GM23338 (cell line): ENCODE results near the gene APC. TPM values are rescaled to one million over a fixed set of nuclear protein-coding genes. Genes with fewer than 3 reads are reported as not detected.

Experiments used
- ATAC-seq: fragments of 200-7000 bp; cut with Tn5 transposase; 3 replicates; pipeline ENCODE4 v1.9.1; 2020
- DNase-seq: peaks from one replicate; pipeline ENCODE4 v3.0.0-alpha.2; 2015; ENCODE audit warnings: low spot score
- H2AFZ ChIP-seq: fragments of 200-600 bp; sonication (generic); 2 replicates; pipeline ENCODE4 v1.8.0; 2016; ENCODE audit warnings: antibody characterized with exemption, mild to moderate bottlenecking, moderate library complexity
- H3F3A ChIP-seq: fragments of 200-600 bp; sonication (generic); replicated peaks from 2 replicates; pipeline ENCODE4 v1.8.0; 2017; ENCODE audit warnings: antibody characterized with exemption, mixed run types, low read depth
- H3K27ac ChIP-seq: fragments of 200-600 bp; sonication (generic); 2 replicates; pipeline ENCODE4 v1.6.1; 2016; ENCODE audit warnings: low read depth
- H3K27me3 ChIP-seq: fragments of 200-600 bp; sonication (generic); 2 replicates; pipeline ENCODE4 v1.8.0; 2016; ENCODE audit warnings: mild to moderate bottlenecking, mixed run types, moderate library complexity; ENCODE audit not compliant: insufficient read depth
- H3K36me3 ChIP-seq: fragments of 200-600 bp; sonication (generic); 2 replicates; pipeline ENCODE4 v1.8.0; 2016; ENCODE audit warnings: mild to moderate bottlenecking; ENCODE audit not compliant: insufficient read depth
- H3K4me1 ChIP-seq: fragments of 200-600 bp; sonication (generic); 2 replicates; pipeline ENCODE4 v1.8.0; 2016; ENCODE audit warnings: mild to moderate bottlenecking, moderate library complexity; ENCODE audit not compliant: insufficient read depth
- H3K4me2 ChIP-seq: fragments of 200-600 bp; sonication (generic); 2 replicates; pipeline ENCODE4 v1.7.1; 2017; ENCODE audit warnings: mixed run types
- H3K4me3 ChIP-seq: fragments of 200-600 bp; sonication (generic); 2 replicates; pipeline ENCODE4 v1.6.1; 2016; ENCODE audit warnings: mixed run types
- H3K79me2 ChIP-seq: fragments of 200-600 bp; sonication (generic); replicated peaks from 2 replicates; pipeline ENCODE4 v1.8.0; 2017; ENCODE audit warnings: mild to moderate bottlenecking; ENCODE audit not compliant: insufficient read depth
- H3K9me2 ChIP-seq: fragments of 200-600 bp; sonication (generic); 2 replicates; pipeline ENCODE4 v1.8.0; 2017; ENCODE audit not compliant: insufficient read depth
- H4K20me1 ChIP-seq: fragments of 200-600 bp; sonication (generic); replicated peaks from 2 replicates; pipeline ENCODE4 v1.8.0; 2017; ENCODE audit warnings: mild to moderate bottlenecking; ENCODE audit not compliant: insufficient read depth
- H3K27ac Mint-ChIP-seq: 2 replicates; pipeline ENCODE4 v1.8.0; 2020; ENCODE audit warnings: inconsistent platforms, mild to moderate bottlenecking, moderate library complexity, mixed read lengths
- H3K27me3 Mint-ChIP-seq: 3 replicates; pipeline ENCODE4 v1.8.0; 2022; ENCODE audit warnings: low read depth, mild to moderate bottlenecking, moderate library complexity, mixed read lengths, inconsistent platforms; ENCODE audit not compliant: insufficient read depth, poor library complexity
- H3K36me3 Mint-ChIP-seq: 3 replicates; pipeline ENCODE4 v1.8.0; 2021; ENCODE audit warnings: low read depth, mild to moderate bottlenecking, inconsistent platforms, moderate library complexity, mixed read lengths
- H3K4me1 Mint-ChIP-seq: 3 replicates; pipeline ENCODE4 v1.8.0; 2020; ENCODE audit warnings: mild to moderate bottlenecking, inconsistent platforms, mixed read lengths
- H3K4me3 Mint-ChIP-seq: 3 replicates; pipeline ENCODE4 v1.8.0; 2021; ENCODE audit warnings: moderate library complexity, mild to moderate bottlenecking, inconsistent platforms, mixed read lengths
- H3K9me3 Mint-ChIP-seq: 3 replicates; pipeline ENCODE4 v1.8.0; 2020; ENCODE audit warnings: moderate library complexity, mild to moderate bottlenecking, inconsistent platforms, mixed read lengths
- CREB1 ChIP-seq: fragments of 250-450 bp; sonication (Bioruptor Pico); IDR thresholded peaks from 2 replicates; pipeline ENCODE4 v1.5.0; 2020; ENCODE audit warnings: low read depth, mild to moderate bottlenecking, moderate library complexity
- CTCF ChIP-seq, 2 experiments: fragments of 200-600 bp in 1 of 2; sonication (generic) in 1 of 2; conservative IDR thresholded peaks; 2 replicates each; pipeline versions ENCODE4 v1.5.1 to v1.6.1; 2016 to 2017; ENCODE audit warnings: antibody characterized with exemption in 2 of 2, low read depth in 2 of 2, mild to moderate bottlenecking in 2 of 2, moderate library complexity in 1 of 2
- STAT1 ChIP-seq: IDR thresholded peaks from one replicate; pipeline ENCODE4 v1.6.1; 2016; ENCODE audit warnings: antibody characterized with exemption; ENCODE audit not compliant: unreplicated experiment
- polyA plus RNA-seq: library from polyadenylated mRNA; unstranded; fragments of >200 nt; fragmentation: Nextera tagmentation; extraction: Ambion mirVana; gene quantifications from 2 replicates; pipeline ENCODE4 v1.2.1, GENCODE V29; 2016
- small RNA-seq: library from RNA; depleted of rRNA; stranded (forward); fragments of <200 nt; gene quantifications from one replicate; pipeline ENCODE3, GENCODE V24; 2014; ENCODE audit warnings: low replicate concordance
- total RNA-seq: library from RNA; depleted of rRNA; stranded (reverse); fragments of >200 nt; shearing (Covaris generic); gene quantifications from 2 replicates; pipeline ENCODE4 v1.2.3, GENCODE V29; 2014; rRNA removed
- TF ChIP-seq, protein P1 (sequence below): fragments of 250-450 bp; sonication (Bioruptor Pico); IDR thresholded peaks from 2 replicates; pipeline ENCODE4 v1.5.0; 2020; ENCODE audit warnings: mild to moderate bottlenecking, moderate library complexity
- TF ChIP-seq, protein P2 (sequence below): IDR thresholded peaks from 2 replicates; pipeline ENCODE4 v1.6.1; 2016; ENCODE audit warnings: antibody characterized with exemption

Gene APC
- total and polyA plus RNA-seq, 2 experiments from 2014 or later: 42.4 to 62.9 TPM

DNA sequence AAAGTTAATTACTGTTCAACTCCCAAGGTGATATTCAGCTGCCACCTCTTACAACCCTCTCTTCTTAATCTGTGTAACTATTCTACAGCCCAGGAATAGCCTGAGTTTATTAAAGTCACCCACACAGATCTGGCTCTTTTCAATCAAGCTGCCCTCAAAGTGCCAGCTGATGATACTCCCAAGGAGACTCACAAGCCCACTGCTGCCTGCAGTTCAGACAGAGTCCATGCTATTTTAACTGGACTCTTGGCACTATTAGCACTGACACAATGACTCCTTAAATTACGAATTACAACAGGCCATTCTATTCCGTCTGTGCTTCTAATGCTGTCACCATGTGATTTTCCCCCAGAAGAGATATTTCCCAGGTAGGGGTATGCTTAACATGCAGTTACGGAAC, 158.0 kb downstream of the APC start:
- Histone ChIP-seq H3K79me2 (no peaks in the 10 kb centered on the region), H2AFZ (no peak overlapping the region), H3K27me3 (no peaks in the 10 kb centered on the region), H3K4me1 (no peaks in the 10 kb centered on the region), H3K27ac (no peak overlapping the region; the same call in 1 of the 2 replicates), H3K36me3 (0 out of 2 replicates have a peak, but pooled peaks cover 9% of the 10 kb centered on the region), H3K4me2 (no peak overlapping the region), H4K20me1 (0 out of 2 replicates have a peak, but pooled peaks cover 6% of the 10 kb centered on the region), H3K4me3 (no peak overlapping the region), H3K9me2 (no peaks in the 10 kb centered on the region), H3F3A (no peaks in the 10 kb centered on the region)
- H3K27me3 Mint-ChIP-seq: no peaks in the 10 kb centered on the region
- no peak for DNase-seq
- H3K36me3 Mint-ChIP-seq: peaks cover 49% of the 10 kb centered on the region
- no peaks in the 10 kb centered on the region for H3K4me1 Mint-ChIP-seq
- no peak overlapping the region for H3K4me3 Mint-ChIP-seq
- TF ChIP-seq, protein P1, sequence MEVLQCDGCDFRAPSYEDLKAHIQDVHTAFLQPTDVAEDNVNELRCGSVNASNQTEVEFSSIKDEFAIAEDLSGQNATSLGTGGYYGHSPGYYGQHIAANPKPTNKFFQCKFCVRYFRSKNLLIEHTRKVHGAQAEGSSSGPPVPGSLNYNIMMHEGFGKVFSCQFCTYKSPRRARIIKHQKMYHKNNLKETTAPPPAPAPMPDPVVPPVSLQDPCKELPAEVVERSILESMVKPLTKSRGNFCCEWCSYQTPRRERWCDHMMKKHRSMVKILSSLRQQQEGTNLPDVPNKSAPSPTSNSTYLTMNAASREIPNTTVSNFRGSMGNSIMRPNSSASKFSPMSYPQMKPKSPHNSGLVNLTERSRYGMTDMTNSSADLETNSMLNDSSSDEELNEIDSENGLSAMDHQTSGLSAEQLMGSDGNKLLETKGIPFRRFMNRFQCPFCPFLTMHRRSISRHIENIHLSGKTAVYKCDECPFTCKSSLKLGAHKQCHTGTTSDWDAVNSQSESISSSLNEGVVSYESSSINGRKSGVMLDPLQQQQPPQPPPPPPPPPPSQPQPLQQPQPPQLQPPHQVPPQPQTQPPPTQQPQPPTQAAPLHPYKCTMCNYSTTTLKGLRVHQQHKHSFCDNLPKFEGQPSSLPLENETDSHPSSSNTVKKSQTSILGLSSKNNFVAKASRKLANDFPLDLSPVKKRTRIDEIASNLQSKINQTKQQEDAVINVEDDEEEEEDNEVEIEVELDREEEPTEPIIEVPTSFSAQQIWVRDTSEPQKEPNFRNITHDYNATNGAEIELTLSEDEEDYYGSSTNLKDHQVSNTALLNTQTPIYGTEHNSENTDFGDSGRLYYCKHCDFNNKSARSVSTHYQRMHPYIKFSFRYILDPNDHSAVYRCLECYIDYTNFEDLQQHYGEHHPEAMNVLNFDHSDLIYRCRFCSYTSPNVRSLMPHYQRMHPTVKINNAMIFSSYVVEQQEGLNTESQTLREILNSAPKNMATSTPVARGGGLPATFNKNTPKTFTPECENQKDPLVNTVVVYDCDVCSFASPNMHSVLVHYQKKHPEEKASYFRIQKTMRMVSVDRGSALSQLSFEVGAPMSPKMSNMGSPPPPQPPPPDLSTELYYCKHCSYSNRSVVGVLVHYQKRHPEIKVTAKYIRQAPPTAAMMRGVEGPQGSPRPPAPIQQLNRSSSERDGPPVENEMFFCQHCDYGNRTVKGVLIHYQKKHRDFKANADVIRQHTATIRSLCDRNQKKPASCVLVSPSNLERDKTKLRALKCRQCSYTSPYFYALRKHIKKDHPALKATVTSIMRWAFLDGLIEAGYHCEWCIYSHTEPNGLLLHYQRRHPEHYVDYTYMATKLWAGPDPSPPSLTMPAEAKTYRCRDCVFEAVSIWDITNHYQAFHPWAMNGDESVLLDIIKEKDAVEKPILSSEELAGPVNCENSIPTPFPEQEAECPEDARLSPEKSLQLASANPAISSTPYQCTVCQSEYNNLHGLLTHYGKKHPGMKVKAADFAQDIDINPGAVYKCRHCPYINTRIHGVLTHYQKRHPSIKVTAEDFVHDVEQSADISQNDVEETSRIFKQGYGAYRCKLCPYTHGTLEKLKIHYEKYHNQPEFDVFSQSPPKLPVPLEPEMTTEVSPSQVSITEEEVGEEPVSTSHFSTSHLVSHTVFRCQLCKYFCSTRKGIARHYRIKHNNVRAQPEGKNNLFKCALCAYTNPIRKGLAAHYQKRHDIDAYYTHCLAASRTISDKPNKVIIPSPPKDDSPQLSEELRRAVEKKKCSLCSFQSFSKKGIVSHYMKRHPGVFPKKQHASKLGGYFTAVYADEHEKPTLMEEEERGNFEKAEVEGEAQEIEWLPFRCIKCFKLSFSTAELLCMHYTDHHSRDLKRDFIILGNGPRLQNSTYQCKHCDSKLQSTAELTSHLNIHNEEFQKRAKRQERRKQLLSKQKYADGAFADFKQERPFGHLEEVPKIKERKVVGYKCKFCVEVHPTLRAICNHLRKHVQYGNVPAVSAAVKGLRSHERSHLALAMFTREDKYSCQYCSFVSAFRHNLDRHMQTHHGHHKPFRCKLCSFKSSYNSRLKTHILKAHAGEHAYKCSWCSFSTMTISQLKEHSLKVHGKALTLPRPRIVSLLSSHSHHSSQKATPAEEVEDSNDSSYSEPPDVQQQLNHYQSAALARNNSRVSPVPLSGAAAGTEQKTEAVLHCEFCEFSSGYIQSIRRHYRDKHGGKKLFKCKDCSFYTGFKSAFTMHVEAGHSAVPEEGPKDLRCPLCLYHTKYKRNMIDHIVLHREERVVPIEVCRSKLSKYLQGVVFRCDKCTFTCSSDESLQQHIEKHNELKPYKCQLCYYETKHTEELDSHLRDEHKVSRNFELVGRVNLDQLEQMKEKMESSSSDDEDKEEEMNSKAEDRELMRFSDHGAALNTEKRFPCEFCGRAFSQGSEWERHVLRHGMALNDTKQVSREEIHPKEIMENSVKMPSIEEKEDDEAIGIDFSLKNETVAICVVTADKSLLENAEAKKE (CRISPR knock-in tag): no peak
- TF ChIP-seq CREB1 (CRISPR knock-in tag) (no peak), STAT1 (no peak), CTCF (conservative IDR thresholded peaks at IDR 0.05; ENCODE audit: low read depth in 2 of 2) (no peak)
- TF ChIP-seq, protein P2, sequence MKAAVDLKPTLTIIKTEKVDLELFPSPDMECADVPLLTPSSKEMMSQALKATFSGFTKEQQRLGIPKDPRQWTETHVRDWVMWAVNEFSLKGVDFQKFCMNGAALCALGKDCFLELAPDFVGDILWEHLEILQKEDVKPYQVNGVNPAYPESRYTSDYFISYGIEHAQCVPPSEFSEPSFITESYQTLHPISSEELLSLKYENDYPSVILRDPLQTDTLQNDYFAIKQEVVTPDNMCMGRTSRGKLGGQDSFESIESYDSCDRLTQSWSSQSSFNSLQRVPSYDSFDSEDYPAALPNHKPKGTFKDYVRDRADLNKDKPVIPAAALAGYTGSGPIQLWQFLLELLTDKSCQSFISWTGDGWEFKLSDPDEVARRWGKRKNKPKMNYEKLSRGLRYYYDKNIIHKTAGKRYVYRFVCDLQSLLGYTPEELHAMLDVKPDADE: no peak
- no peak for ATAC-seq
- H3K9me3 Mint-ChIP-seq: no peaks in the 10 kb centered on the region
- no peak overlapping the region for H3K27ac Mint-ChIP-seq

Small RNAs within 50 kb of the gene (small RNA-seq; reads per million reads assigned to genes)
- gene RNU6-482P: not detected

Other genes starting within 250 kb of the APC start
- gene SRP19, start 123.4 kb downstream of the APC start, total RNA-seq: 104 and 144 TPM in 2 replicates
- gene SRP19, start 123.4 kb downstream of the APC start, polyA plus RNA-seq: 368 and 406 TPM in 2 replicates
- 30.3 and 32.5 TPM in 2 replicates for gene REEP5, start 184.3 kb downstream of the APC start, total RNA-seq
- 109 and 111 TPM in 2 replicates for gene REEP5, start 184.3 kb downstream of the APC start, polyA plus RNA-seq
- gene DCP2, start 238.9 kb downstream of the APC start, total RNA-seq: 146 and 165 TPM in 2 replicates
- gene DCP2, start 238.9 kb downstream of the APC start, polyA plus RNA-seq: 96.6 and 101 TPM in 2 replicates